Activated naive CD8-positive, alpha-beta T cell treated with anti-CD3 and anti-CD28 coated beads, Interleukin-2, amount 50 U/mL, for 16 hours (primary cell): Measurements from ENCODE around the gene CELSR1.

ENCODE experiments used
- DNase-seq: peaks from one replicate; pipeline ENCODE4 v3.0.0-alpha.2; 2020; ENCODE audit warnings: low read depth, low spot score

The CELSR1 gene

DNA sequence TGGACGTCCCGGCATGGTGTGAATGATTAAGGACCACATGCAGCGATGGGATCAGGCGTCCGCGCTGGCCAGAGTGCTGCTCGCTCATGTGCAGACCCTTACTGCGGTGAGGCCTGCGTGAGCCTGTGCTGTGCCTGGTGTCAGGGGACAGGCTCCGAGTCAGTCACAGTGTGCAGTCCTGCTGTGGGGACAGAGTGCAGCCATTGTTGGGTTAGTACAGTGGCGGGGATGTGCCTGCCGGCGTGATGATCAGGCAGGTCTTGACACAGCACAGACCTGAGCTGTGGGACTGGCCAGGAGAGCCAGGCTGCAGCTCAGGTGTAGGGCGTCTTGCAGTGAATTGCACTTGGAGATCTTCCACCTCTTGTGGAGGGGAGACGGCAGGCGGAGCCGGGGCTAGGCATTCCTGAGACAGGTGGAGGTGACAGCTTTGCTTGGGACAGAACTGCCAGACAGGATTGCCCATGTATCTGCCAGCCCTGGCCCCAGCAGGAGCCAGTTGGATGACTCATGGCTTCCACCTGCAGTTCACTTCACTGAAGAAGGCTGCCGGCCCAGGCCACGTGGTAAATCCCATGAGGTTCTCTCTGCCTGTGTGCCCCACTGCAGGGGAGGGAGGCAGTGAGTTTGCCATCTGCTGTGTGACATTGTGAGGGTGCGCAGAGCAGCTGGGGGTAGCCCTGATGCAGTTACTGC, 184.6 kb downstream of the CELSR1 start:
- DNase-seq: no peak

DNA sequence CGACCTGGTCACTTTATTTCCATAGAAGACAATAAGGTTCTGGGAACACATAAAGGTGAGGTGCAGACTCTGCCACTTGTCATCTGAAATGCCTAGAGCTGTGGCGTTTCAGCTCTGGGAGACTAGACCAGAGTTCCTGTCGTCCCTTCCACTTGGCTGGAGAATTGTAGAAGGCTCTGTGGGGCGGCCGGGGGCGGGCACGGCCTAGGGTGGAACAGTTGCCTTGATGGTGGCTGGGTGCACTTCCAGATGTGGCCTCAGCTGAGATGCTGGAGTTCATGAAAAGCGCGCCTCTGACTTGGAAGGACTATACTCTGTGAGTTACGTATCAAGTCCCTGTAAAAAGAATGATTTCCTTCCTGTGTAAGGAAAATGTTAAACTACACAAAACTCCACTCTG, 185.1 kb downstream of the CELSR1 start:
- DNase-seq: no peak

DNA sequence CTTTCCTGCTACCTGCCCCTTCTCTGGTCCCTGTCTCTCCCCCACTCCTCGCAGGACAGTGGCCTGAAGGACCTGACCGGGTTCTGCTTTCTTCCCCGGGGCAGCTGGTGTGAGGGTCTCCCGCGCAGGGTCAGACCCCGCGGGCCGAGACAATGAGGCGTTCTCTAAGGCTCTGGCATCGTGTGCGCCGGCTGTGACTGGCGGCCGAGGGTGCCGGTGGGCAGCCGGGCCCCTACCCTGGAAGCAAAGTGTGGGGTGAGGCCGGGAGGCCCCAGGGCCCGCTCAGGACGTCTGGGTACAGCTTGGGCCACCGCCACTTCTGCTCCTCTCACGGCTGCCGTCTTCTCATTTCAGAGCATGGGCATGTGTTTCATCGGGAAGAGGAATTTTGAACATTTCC, 185.7 kb downstream of the CELSR1 start:
- no peak for DNase-seq

DNA sequence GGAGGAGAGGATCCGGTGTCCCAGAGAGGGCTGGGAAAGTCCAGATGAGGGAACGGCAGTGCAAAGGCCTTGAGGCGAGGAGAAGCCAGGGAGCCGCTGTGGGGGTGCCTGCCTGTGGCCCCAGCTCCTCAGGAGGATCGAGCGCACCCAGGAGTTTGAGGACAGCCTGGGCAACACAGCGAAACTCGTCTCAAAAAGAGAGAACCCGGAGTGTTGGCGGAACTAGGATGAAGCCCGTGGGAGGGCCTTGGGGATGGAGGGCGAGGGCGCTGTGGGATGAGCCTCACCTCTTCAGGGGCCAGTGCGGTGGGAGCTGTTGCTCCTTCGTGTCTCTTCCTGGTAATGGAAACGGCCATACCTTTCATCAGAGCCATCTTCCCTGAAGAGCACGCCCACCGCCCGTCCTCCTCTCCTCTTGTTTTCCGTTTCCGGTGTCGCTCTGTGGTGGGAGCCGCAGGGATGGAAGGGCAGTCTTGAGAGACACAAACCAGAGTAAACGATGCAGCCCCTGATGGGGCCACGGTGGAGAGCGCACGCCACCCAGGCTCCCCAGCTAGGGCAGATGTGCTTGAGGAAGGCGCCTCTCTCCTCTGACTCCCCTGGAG, 186.2 kb downstream of the CELSR1 start:
- no peak for DNase-seq

DNA sequence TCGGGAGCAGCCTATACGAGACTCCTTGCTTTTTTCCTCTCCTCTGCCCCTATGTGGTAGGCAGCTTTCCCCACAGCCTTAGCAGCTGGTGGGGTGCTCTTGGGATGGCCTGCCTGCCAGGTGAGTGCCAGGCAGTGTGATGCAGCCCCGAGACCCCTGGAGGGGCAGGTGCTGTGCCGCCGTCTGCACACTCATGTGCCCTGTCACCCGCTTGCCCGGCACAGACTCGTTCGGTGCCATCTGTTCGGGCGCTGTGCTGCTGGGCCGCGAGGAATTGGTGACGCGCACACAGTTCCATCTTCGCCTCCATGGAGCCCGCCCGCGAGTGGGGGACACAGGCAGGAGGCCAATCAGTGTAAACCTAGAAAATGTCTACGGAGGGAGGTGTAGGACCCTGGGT, 186.8 kb downstream of the CELSR1 start:
- no peak for DNase-seq

DNA sequence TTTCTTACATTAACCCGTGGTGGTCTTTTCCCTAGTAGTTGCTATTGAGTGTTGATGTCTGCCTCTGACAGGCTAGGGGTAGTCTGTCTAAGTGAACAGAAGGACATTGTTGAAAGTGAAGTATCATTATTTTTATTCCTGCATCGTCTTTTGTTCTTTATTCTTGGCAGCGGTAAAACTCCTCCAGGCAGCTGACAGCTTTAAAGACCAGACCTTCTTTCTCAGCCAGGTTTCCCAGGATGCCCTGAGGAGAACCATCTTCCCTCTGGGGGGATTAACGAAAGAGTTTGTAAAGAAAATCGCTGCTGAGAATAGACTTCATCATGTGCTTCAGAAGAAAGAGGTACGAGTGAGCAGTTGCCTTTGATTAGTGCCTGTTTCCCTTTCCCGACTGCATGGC, 187.3 kb downstream of the CELSR1 start:
- DNase-seq: no peak

DNA sequence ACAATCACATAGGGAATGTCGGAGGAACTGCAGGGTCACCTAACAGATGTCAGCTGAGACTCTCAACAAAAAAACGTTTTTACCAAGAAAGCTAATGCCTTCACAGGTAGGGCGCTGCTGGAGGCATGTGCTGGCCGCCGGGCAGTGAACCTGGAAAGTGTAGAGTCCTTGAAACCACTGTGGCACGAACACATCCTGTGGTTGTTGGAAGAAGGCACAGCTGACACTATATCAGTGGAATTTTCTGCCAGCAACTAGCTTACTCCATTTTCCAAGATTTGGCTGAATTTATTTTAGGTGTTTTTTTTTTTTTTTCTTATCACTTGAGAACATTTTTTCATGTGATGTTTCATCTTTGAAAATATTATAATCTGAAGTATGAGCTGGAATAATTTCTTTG, 187.7 kb downstream of the CELSR1 start:
- DNase-seq: no peak

DNA sequence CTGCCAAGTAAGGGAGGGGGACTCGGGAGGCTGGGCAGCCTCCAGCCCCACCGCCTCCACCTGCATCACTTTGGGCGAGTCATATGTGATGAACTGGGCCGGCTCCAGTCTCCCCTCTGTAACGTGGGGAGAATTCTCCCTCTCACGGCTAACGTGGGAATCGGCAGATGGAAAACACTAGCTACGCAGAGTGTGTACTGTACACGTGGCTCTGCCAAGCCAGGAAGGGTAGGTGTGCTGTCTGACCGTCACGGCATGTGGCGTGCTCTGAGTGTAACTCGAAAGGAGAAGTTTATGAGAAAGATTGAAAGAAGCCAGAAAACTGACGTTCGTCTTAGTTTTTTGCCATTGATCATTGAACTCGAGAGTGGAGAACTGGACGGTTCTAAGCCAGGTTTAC, 188.2 kb downstream of the CELSR1 start:
- DNase-seq: no peak

DNA sequence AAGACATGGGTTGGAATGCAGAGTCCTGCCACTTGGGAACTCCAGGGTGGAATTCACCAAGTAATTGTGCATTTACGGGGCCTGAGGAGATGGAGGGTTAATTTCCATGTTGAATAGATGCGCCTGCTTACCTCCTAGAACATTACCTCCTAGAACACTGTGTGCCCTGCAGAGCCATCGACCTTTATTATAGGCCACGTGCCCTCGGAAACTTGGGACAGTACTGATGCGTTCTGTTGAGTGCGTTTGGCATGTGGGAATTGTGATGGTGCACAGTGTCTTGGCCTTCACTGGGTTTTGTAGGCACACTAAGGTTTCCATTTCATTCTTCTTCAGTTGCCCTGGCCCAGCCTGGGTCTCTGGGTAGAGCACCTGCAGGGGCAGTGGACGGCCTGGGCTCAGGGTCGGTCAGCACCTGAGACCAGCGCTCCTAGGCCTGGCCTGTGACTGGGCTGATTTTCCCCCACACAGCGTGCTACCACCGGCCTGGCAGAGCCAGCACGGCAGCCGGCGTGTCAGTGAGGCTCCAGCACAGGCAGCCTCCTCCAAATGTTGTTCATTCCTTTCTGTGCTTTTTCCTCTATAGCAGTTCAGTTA, 189.2 kb downstream of the CELSR1 start:
- no peak for DNase-seq

DNA sequence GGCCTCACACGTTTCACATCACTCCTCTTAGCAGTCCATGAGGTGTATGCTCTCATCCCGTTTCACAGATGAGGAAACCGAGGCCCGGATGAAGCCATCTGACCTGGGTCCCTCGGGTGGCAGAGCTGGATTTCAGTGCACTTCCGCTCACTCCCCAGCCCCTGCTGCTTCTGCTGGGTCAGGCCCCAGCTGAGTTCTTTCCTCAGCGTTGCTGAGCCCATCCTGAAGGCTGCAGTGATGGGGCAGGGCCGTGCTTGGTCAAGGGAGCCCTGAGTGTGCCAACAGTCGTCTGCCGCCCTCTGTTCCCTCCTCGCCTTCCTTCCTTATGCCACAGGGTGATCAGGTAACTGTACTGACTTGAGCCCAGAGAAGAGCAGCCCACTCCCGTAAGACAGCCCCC, 189.8 kb downstream of the CELSR1 start:
- no peak for DNase-seq

DNA sequence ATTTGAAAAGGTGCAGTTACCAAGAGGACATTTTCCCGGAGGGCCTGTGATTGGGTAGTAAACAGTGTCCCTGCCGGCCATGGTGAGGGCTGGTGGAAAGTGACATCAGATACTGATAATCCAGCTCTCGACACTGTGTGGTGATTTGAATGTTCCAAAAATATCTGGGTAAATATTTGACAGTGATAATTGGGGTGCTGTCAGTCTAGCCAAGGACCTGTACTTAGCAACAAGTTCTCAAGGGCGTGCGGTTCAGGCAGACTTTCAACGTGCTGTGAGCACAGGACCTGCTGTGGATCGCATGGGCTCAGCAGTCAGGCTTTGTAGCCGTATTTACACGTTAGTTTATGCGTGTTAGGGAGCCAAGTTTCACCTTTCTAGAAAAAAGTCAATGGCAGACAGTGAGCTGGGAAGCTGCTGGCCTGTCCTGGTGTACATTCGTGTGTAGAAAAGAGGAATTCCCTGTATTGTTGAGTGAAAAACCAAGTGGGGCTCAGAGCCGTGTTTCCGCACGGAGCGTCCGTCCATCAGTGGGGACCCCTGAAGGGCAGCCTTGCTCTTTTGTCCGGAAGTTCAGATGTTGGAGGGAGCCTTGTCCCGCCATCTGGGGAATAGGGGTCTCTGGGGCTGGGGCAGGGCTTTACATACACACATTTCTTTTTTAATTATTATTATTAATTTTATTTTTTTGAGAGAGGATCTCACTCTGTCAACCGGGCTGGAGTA, 190.6 kb downstream of the CELSR1 start:
- DNase-seq: no peak

DNA sequence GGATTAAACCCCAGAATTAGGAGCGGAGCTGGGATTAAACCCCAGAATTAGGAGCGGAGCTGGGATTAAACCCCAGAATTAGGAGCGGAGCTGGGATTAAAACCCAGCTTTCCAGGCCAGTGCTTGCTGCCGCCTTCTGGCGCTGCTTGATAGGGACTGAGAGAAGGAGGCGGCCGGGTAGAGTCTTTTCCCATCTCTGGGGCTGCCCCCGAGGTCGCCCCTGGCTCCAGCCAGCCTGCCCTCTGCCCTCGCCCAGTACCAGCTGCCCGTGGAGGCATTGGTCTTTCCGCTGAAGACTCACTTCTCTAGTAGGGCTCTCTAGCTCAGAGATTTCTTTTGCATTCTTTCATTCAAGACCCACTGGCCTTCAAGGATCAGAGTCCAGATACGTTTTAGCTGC, 196.7 kb downstream of the CELSR1 start:
- no peak for DNase-seq

DNA sequence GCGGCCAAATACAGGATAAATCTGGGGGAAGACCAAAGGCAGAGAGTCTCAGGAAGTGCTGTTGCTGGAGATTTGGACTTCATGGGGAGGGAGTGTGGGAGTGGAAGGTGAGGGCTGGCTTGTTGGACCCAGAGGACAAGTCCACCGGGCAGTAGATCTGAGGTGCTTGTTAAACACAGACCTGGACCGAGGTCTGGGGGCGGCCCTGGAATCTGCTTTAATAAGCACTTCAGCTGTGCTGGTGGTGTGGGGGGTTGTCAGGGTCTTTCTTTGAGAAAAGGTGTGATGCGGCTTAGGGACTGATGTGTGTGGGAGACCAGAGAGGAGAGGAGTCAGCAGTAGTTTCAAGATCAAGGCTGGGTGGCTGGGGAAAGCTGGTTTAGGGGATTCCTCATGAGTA, 197.5 kb downstream of the CELSR1 start:
- no peak for DNase-seq

DNA sequence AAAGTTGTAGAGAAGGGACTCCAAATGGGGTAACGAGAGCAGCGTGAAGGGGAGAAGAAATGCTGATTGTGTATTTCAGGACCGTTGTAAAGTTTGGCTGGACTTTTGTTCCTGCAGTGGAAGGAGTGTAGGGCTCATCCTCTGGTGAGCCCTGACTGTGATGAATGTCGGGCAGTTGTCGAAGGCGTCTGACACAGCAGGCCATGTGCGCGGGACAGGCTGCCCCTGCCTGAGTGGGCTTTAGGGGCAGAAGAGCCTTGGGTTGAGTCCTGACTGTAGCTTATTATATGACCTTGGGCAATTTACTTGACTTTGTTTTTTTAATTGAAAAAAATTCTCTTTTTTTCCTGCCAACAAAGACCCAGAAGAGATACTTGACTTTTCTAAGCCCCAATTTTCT, 198.8 kb downstream of the CELSR1 start:
- DNase-seq: no peak

DNA sequence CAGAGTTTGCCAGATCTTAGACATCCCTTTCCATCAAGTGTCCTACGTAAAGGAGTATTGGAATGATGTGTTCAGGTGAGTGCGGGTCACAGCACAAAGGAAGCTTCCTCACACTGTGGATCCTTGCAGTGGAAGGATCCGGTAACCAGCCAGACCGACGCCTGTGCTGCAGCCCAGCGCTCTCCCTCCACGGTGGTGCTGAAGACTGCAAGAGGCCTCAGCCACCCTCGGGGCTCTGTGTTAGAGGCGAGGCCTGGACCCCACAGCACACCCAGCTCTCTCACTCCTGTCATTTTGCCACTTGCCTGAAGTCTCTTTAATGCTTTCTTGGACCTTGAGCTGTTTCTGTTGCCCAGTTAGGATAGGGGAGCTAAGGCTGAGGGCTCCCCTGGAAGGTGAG, 199.6 kb downstream of the CELSR1 start:
- DNase-seq: no peak

DNA sequence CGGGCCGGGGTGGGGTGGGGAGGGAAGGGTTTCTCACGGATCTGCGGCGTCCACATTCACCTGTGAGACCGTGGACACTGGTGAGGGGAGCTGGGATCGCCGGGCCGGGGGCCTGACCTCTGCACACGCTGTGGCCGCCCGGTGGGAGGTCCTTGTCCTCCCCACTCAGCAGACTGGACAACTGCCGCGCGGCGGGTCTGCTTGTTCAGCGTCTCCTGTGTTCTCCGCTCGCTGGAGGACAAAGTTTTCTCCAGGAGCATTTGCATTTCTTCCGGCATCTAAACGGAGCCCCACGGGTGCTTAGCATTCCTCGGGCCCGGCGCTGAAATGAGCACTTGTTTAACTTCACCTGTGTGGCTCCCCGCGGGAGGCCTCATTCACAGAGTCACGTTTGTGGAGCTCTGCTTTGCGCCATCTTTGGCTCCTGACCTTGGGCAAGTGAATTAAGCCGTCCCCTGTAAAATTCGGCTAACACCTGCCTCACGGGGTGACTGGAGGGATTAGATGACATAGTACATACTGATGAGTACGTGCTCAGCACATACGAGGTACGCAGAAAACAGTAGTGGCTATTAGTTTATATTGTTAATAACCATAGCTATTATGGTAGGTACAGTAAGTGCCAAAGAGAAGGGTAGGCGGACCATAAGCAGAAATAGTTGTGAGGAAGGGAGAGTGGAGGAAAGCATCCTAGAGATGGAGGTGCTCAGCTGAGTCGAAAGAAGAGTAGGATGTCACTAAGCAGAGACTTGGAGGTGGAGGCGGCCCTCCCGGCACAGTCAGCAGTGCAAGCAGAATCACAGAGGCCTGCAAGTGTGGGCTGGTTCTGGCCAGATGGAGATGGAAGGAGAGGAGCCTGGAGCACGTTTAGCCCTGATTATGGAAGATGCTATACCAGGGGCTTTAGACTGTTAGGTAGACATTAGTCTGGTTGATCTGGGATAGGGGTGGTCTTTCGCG, 201.0 kb downstream of the CELSR1 start:
- DNase-seq: no peak

DNA sequence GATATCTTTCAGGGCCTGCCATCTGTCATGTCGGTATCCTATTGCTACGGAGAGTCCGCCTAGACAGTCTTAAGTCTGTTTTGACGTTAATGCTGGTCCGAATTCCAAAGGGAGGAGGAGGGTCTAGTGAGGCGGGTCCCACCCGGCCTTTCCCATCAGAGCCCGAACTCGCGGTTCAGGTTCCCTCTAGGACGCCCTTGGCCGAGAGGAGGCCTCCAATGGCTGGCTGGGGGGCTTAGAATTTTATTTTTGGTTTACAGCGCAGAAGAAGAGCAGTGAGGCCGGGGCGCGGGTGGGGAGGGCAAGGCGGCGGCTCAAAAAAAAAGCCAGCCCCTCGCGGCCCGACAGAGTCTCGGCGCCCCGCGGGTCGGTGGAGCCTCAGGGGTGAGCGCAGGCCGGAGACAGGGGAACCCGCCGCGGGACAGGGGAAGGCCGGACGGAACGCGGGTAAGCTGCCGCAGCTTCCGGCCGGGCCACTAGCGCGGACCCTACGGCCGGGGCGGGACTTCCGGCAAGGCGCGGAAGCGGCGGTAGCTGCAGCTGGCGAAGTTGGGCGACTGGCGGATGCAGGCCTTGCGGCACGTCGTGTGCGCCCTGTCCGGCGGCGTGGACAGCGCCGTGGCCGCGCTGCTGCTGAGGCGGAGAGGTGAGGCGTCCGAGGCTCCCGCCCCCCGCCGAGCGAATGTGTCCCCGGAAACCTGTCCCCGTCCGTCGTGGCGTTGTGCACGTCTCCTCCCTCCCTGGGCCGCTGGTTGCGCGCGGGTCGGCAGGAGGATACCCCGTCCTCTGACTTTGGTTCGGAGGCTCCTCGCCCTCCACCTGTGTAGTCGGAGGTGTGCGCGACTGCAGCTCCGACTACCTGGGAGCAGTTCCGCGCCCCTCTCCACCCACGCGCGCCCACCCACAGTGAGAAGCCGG, 202.0 kb downstream of the CELSR1 start, which contains the start of gene TRMU:
Gene TRMU, plus strand, starts transcription at position 514 of the 918 bp plus-strand sequence. Its CDS starts 51 bp downstream, at position 565.
- DNase-seq: peak; percentile 44

DNA sequence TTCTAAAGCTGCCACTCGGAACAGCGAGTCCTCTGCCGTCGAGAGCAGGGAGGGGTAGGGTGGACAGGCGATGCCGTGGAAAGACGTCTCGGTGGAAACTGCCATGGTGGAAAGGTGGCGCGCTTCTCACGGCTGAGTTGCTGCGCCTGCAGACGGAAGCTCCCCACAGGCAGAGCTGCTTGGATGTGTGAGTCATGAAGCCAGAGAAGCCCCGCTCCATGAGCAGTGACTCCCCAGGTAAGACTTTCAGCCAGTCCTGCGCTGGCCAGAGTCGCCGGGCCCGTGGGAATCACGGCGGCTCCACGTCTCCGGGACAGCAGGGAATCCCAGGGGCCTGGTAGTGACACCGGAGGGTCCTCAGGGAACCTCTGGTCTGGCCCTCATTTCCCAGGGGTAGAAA, 205.9 kb downstream of the CELSR1 start:
- no peak for DNase-seq

DNA sequence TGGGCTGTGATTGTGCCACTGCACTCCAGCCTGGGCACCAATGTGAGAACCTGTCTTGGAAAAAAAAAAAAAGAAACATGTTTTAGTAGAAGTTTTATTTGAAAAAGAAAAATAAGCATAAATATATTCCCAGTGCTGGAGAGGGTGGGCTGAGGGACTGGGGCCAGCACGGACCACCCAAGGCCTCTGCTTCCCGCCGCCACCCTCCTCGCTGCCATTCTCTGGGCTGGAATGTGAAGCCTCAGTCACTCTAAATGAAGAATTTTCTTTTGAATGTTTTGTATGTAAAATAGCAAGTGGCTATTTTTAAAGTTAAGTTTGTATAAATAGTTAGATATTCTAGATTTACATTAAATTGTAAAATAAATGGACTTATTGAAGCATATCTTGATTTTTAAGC, 207.0 kb downstream of the CELSR1 start:
- DNase-seq: no peak

DNA sequence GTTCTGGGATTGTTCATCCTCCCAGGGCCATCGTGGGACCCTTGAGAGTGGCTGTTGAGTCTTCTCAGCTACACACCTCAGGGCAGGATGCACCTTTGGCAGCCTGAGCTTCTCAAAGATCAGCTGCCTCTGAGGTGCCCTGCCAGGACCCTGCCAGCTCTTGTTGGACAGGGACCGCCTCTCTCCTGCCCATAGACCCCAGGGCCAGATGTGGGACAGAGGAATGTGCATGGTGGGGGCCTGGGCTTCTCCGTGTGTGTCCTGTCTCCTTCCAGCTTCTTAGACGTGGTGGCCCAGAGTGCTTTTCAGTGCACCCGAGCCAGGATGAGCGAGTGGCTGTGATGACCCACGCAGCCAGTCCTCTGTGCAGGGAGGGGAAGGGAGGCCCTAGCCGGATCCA, 207.8 kb downstream of the CELSR1 start:
- DNase-seq: no peak
